Measurements from ENCODE around the gene CADPS. TPM values are rescaled to one million over a fixed set of nuclear protein-coding genes. Genes with fewer than 3 reads are reported as not detected.

The CADPS gene
- total RNA-seq, 4 donors from 2014 or later: 2.2 to 6.9 TPM; not detected in 2

GRCh38 chr3:62712746-62713145 is 162.5 kb downstream of the CADPS start:
- TF ChIP-seq, protein P1, sequence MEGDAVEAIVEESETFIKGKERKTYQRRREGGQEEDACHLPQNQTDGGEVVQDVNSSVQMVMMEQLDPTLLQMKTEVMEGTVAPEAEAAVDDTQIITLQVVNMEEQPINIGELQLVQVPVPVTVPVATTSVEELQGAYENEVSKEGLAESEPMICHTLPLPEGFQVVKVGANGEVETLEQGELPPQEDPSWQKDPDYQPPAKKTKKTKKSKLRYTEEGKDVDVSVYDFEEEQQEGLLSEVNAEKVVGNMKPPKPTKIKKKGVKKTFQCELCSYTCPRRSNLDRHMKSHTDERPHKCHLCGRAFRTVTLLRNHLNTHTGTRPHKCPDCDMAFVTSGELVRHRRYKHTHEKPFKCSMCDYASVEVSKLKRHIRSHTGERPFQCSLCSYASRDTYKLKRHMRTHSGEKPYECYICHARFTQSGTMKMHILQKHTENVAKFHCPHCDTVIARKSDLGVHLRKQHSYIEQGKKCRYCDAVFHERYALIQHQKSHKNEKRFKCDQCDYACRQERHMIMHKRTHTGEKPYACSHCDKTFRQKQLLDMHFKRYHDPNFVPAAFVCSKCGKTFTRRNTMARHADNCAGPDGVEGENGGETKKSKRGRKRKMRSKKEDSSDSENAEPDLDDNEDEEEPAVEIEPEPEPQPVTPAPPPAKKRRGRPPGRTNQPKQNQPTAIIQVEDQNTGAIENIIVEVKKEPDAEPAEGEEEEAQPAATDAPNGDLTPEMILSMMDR (IDR thresholded peaks at IDR 0.05): no peak
- no peak for TF ChIP-seq POLR2A (IDR thresholded peaks at IDR 0.05)
- DNase-seq (ENCODE audit: low spot score in 2 of 2): no peak
- intact Hi-C loops (cut with DNase I; ENCODE audit: low total_unique reads): no loop called here

DNA sequence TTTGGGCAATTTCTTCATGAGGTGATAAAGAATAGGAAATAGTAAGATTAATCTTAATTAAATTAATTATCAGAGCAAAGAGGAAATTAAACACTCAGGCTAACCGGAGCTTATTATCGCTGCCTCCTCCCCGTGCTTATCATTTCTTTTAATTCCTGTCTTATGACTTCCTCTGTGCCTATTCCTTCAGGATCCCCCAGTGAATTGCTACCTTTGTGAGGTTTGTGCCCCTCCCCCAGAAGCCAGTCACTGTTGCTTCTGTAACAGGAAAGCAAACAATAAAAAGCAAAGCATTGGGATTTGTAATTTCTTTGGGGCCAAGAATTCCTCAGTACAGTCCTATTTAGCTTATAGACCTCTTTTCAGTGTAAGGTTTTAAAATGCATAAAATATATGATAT is 164.5 kb downstream of the CADPS start:
- TF ChIP-seq, protein P1 (IDR thresholded peaks at IDR 0.05): no peak
- TF ChIP-seq POLR2A (IDR thresholded peaks at IDR 0.05): no peak
- DNase-seq (ENCODE audit: low spot score in 2 of 2): no peak
- H3K4me3 ChIP-seq (ENCODE audit: low read depth, poor library complexity, severe bottlenecking): no peak overlapping the region
- 79 to 90% methylated on average over 3 of the region's 3 CpGs for WGBS, 2 donors
- intact Hi-C loops (cut with DNase I; ENCODE audit: low total_unique reads): no loop called here

More at GRCh38 chr3:62712746-62713145, 162.5 kb downstream of the CADPS start:
- no peak overlapping the region for H3K4me3 ChIP-seq (ENCODE audit: low read depth, poor library complexity, severe bottlenecking)

DNA sequence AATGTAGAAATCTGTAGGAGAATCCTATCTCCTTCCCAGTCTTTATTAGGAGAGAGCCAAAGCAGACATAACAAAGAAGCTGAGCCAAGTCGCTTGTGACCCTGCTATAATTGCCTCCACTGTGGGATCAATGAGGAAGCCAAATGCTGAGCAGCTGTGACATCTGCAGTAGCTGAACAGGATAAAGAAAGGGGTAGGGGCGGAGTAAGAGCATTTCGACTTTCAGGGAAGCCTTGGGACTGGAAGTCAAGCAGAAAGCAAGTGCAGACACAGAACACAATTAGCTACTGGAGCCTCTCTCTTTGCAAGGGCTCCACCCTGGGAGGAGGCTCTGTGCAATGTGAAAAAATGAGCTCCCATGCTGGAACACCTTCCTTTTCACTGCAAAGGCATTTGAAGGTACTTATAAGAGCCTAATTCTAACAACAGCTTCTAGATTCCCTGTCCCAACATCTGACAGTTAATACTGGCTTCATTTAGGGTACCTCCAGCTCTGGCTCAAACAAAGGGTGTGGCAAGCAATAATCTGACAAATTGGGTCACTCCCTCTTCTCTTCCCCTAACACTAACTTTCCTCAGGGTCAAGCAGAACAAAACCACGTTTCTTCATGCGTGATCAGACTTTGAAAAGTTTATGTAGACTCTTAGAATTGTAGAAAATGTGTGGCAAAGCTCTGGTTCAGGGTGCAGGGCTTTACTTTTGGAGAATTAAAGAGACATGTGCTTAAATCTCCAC is 166.4 kb downstream of the CADPS start:
- no peak for TF ChIP-seq POLR2A (IDR thresholded peaks at IDR 0.05)
- TF ChIP-seq, protein P1 (IDR thresholded peaks at IDR 0.05): no peak
- 19 to 22% methylated on average over 5 of the region's 5 CpGs for WGBS, 2 donors
- intact Hi-C loops (cut with DNase I; ENCODE audit: low total_unique reads): no loop called here
- DNase-seq (ENCODE audit: low spot score in 2 of 2): no peak
- no peak overlapping the region for H3K4me3 ChIP-seq (ENCODE audit: low read depth, poor library complexity, severe bottlenecking)

GRCh38 chr3:62705721-62706120 is 169.5 kb downstream of the CADPS start:
- 62 to 80% methylated on average over 2 of the region's 2 CpGs for WGBS, 2 donors

DNA sequence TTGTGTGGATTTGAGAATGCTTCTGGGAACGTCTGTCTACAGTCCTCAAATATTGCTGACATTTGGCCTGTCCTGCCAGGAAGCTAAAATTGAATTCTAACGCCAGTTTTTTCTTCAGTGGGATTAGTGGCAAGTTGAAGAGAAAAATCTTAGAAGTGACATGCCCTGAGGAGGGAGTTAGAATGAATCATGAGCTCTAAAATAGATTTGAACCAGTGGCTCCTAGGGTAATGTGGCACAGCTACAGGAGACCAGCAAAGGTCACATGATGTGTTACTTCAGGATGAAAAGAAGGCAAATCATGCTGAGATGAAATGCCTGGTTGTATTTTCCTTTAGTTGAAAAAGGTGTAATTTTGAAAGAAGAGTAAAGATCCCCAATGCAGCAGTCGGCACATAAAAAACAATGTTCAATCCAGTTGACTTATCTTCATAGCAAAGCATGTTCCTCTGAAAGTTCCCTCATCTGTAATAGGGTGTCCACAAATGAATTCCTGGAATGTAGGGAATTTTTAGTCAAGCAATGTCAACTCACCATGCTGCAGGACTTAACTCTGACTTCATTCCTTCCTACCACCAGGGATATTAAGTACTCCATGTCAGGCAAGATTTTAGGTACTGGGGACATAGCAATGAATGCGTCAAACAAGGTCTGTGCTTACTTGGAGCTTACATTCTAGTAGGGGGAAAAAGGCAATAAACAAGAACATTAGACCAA is 171.6 kb downstream of the CADPS start:
- WGBS, 2 donors: 44 to 67% methylated on average over 4 of the region's 4 CpGs
- H3K4me3 ChIP-seq (ENCODE audit: low read depth, poor library complexity, severe bottlenecking): no peak overlapping the region
- TF ChIP-seq, protein P1 (IDR thresholded peaks at IDR 0.05): no peak
- no peak for TF ChIP-seq POLR2A (IDR thresholded peaks at IDR 0.05)
- intact Hi-C loops (cut with DNase I; ENCODE audit: low total_unique reads): no loop called here
- DNase-seq (ENCODE audit: low spot score in 2 of 2): no peak

More at GRCh38 chr3:62705721-62706120, 169.5 kb downstream of the CADPS start:
- intact Hi-C loops (cut with DNase I; ENCODE audit: low total_unique reads): no loop called here
- no peak for DNase-seq (ENCODE audit: low spot score in 2 of 2)
- no peak for TF ChIP-seq POLR2A (IDR thresholded peaks at IDR 0.05)
- TF ChIP-seq, protein P1 (IDR thresholded peaks at IDR 0.05): no peak
- no peak overlapping the region for H3K4me3 ChIP-seq (ENCODE audit: low read depth, poor library complexity, severe bottlenecking)
